Measurements from ENCODE around the gene CAPN3.

DNA sequence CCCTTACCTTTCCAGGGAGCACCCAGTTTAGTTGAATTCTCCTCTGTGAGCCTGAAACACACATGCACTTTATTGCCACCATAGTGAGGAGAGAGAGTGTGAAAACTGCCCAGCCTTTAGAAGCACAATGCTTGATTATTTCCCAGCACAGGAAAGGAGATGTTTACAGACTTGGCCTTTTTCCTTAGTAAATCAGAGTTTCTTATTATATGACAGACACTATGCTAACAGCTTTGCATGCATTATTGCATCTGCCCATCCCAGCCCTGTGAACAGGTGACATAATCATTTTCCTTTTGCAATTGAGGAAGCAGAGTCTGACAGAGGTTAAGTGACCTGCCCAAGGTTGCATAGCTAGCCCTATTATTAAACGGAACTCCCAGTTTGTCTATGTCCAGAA lies 36.5 kb downstream of the CAPN3 start:
- TF ChIP-seq, protein P1, sequence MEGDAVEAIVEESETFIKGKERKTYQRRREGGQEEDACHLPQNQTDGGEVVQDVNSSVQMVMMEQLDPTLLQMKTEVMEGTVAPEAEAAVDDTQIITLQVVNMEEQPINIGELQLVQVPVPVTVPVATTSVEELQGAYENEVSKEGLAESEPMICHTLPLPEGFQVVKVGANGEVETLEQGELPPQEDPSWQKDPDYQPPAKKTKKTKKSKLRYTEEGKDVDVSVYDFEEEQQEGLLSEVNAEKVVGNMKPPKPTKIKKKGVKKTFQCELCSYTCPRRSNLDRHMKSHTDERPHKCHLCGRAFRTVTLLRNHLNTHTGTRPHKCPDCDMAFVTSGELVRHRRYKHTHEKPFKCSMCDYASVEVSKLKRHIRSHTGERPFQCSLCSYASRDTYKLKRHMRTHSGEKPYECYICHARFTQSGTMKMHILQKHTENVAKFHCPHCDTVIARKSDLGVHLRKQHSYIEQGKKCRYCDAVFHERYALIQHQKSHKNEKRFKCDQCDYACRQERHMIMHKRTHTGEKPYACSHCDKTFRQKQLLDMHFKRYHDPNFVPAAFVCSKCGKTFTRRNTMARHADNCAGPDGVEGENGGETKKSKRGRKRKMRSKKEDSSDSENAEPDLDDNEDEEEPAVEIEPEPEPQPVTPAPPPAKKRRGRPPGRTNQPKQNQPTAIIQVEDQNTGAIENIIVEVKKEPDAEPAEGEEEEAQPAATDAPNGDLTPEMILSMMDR (IDR thresholded peaks at IDR 0.05) = no peak
- TF ChIP-seq POLR2AphosphoS5 (IDR thresholded peaks at IDR 0.05) (no peak), POLR2A (IDR thresholded peaks at IDR 0.05) (no peak)

Measured in sigmoid colon (tissue), 4 donors.